Liver (tissue), 3 donors: Measurements from ENCODE around the gene PDIA3.

Experiments used
- ATF3 ChIP-seq: IDR thresholded peaks from 2 replicates; pipeline ENCODE4 v1.6.1; 2016; ENCODE audit warnings: antibody characterized with exemption
- EGR1 ChIP-seq, 2 donors: IDR thresholded peaks; 2 replicates each; pipeline ENCODE4 v1.6.1; 2016 to 2018; ENCODE audit warnings: antibody characterized with exemption in 2 of 2, low read depth in 2 of 2
- GABPA ChIP-seq, 2 donors: IDR thresholded peaks in 1 of 2; conservative IDR thresholded peaks in 1 of 2; 2 replicates each; pipeline ENCODE4 v1.6.1; 2016; ENCODE audit warnings: antibody characterized with exemption in 2 of 2, mild to moderate bottlenecking in 1 of 2, moderate library complexity in 1 of 2
- MAX ChIP-seq: IDR thresholded peaks from 2 replicates; pipeline ENCODE4 v1.6.1; 2016; ENCODE audit warnings: antibody characterized with exemption
- RAD21 ChIP-seq, 2 donors: IDR thresholded peaks; 2 replicates each; pipeline ENCODE4 v1.6.1; 2016; ENCODE audit warnings: antibody characterized with exemption in 2 of 2, mild to moderate bottlenecking in 2 of 2
- REST ChIP-seq: IDR thresholded peaks from 2 replicates; pipeline ENCODE4 v1.6.1; 2016; ENCODE audit warnings: antibody characterized with exemption, mild to moderate bottlenecking
- TAF1 ChIP-seq: conservative IDR thresholded peaks from 2 replicates; pipeline ENCODE4 v1.6.1; 2016; ENCODE audit warnings: antibody characterized with exemption, mild to moderate bottlenecking
- TF ChIP-seq, protein P1 (sequence below): fragments of 150-350 bp; IDR thresholded peaks from 2 replicates; pipeline ENCODE4 v1.5.1; 2017; ENCODE audit warnings: improper control_type of control experiment, low read depth, low read length; ENCODE audit not compliant: missing input control
- TF ChIP-seq, protein P2 (sequence below): IDR thresholded peaks from 2 replicates; pipeline ENCODE4 v1.6.1; 2016; ENCODE audit warnings: antibody characterized with exemption
- donor health status: healthy.
- donor health status: healthy.

DNA sequence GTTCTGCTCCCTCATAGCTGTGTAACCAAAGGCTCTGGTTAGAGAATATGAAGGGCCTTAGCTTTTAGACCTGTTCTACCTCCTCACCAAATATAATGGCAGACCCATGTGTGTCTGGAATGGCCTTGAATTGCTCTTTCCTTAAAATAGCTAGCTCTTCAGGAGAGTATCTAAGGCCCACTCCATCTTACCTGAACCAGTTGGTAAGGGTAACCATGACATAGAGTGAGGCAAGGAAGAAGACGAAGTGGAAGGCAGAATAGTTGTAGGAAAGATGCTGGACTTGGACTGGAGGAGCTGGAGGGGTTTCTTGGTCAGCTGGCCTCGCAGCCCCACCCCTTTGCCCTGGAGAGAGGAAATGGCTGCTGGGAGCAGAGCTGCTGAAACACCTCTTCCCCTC lies 49.0 kb downstream of the PDIA3 start:
- TF ChIP-seq, protein P1, sequence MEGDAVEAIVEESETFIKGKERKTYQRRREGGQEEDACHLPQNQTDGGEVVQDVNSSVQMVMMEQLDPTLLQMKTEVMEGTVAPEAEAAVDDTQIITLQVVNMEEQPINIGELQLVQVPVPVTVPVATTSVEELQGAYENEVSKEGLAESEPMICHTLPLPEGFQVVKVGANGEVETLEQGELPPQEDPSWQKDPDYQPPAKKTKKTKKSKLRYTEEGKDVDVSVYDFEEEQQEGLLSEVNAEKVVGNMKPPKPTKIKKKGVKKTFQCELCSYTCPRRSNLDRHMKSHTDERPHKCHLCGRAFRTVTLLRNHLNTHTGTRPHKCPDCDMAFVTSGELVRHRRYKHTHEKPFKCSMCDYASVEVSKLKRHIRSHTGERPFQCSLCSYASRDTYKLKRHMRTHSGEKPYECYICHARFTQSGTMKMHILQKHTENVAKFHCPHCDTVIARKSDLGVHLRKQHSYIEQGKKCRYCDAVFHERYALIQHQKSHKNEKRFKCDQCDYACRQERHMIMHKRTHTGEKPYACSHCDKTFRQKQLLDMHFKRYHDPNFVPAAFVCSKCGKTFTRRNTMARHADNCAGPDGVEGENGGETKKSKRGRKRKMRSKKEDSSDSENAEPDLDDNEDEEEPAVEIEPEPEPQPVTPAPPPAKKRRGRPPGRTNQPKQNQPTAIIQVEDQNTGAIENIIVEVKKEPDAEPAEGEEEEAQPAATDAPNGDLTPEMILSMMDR, result no peak
- TF ChIP-seq REST (no peak), EGR1 (IDR thresholded peaks at IDR 0.05; ENCODE audit: low read depth in 2 of 2) (no peak), TAF1 (no peak), RAD21 (IDR thresholded peaks at IDR 0.05) (no peak), ATF3 (no peak), MAX (no peak), GABPA (IDR thresholded peaks at IDR 0.05 in 1 of 2, conservative IDR thresholded peaks at IDR 0.05 in 1 of 2) (no peak)
- TF ChIP-seq, protein P2, sequence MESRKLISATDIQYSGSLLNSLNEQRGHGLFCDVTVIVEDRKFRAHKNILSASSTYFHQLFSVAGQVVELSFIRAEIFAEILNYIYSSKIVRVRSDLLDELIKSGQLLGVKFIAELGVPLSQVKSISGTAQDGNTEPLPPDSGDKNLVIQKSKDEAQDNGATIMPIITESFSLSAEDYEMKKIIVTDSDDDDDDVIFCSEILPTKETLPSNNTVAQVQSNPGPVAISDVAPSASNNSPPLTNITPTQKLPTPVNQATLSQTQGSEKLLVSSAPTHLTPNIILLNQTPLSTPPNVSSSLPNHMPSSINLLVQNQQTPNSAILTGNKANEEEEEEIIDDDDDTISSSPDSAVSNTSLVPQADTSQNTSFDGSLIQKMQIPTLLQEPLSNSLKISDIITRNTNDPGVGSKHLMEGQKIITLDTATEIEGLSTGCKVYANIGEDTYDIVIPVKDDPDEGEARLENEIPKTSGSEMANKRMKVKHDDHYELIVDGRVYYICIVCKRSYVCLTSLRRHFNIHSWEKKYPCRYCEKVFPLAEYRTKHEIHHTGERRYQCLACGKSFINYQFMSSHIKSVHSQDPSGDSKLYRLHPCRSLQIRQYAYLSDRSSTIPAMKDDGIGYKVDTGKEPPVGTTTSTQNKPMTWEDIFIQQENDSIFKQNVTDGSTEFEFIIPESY, result no peak
